ENCODE measurements around the gene TMEM184A.

Gene TMEM184A

GRCh38 chr7:1595027-1595426 is 39.0 kb upstream of the TMEM184A start:
- TF ChIP-seq, protein P1, sequence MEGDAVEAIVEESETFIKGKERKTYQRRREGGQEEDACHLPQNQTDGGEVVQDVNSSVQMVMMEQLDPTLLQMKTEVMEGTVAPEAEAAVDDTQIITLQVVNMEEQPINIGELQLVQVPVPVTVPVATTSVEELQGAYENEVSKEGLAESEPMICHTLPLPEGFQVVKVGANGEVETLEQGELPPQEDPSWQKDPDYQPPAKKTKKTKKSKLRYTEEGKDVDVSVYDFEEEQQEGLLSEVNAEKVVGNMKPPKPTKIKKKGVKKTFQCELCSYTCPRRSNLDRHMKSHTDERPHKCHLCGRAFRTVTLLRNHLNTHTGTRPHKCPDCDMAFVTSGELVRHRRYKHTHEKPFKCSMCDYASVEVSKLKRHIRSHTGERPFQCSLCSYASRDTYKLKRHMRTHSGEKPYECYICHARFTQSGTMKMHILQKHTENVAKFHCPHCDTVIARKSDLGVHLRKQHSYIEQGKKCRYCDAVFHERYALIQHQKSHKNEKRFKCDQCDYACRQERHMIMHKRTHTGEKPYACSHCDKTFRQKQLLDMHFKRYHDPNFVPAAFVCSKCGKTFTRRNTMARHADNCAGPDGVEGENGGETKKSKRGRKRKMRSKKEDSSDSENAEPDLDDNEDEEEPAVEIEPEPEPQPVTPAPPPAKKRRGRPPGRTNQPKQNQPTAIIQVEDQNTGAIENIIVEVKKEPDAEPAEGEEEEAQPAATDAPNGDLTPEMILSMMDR (IDR thresholded peaks at IDR 0.05; ENCODE audit: extremely low read depth, insufficient read depth, missing control alignments): no peak
- in situ Hi-C loops (cut with MboI; ENCODE audit: low pct_unique_long_range_greater_than_20kb, low sequenced_read_pairs, unreplicated experiment): loop anchor here (25.0 kb wide), 1 partner anchor 617 kb away; no protein-coding TSS in a partner anchor

GRCh38 chr7:1593904-1594421 is 38.0 kb upstream of the TMEM184A start:
- in situ Hi-C loops (cut with MboI; ENCODE audit: low pct_unique_long_range_greater_than_20kb, low sequenced_read_pairs, unreplicated experiment): loop anchor here (25.0 kb wide), 1 partner anchor 618 kb away; no protein-coding TSS in a partner anchor
- DNase-seq (ENCODE audit: low spot score): no peak
- TF ChIP-seq, protein P1 (IDR thresholded peaks at IDR 0.05; ENCODE audit: extremely low read depth, insufficient read depth, missing control alignments): no peak

More at GRCh38 chr7:1595027-1595426, 39.0 kb upstream of the TMEM184A start:
- DNase-seq (ENCODE audit: low spot score): no peak

- in situ Hi-C loops (cut with MboI; ENCODE audit: low pct_unique_long_range_greater_than_20kb, low sequenced_read_pairs, unreplicated experiment): loop anchor here (25.0 kb wide), 1 partner anchor 619 kb away; no protein-coding TSS in a partner anchor
- no peak for DNase-seq (ENCODE audit: low spot score)
- TF ChIP-seq, protein P1 (IDR thresholded peaks at IDR 0.05; ENCODE audit: extremely low read depth, insufficient read depth, missing control alignments): peak; percentile 42
These were observed 37.3 kb upstream of the TMEM184A start for GRCh38 chr7:1593091-1593866.

- DNase-seq (ENCODE audit: low spot score): no peak
- TF ChIP-seq, protein P1 (IDR thresholded peaks at IDR 0.05; ENCODE audit: extremely low read depth, insufficient read depth, missing control alignments): no peak
- in situ Hi-C loops (cut with MboI; ENCODE audit: low pct_unique_long_range_greater_than_20kb, low sequenced_read_pairs, unreplicated experiment): loop anchor here (25.0 kb wide), 1 partner anchor 620 kb away; no protein-coding TSS in a partner anchor
These were observed 36.4 kb upstream of the TMEM184A start for GRCh38 chr7:1592299-1592871.

DNA sequence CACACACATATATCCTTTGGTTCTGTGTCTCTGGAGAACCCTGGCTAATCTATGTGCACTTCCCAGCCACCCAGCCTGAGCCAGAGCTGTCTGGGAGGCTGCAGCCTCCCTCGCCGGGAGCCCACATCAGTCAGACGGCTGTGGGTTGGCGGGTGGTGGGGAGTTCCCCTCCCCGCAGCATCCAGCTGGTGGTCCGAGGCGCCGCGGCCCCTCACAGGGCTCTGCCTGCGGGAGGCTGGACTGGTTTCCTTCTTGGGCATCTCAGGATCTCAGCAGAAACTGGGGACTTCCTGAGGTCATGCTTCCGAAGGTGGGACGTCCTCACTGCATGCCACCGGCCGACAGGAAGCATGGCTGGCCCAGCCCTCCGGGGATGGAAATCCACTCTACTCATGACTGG is 35.9 kb upstream of the TMEM184A start:
- in situ Hi-C loops (cut with MboI; ENCODE audit: low pct_unique_long_range_greater_than_20kb, low sequenced_read_pairs, unreplicated experiment): loop anchor here (25.0 kb wide), 1 partner anchor 620 kb away; no protein-coding TSS in a partner anchor
- TF ChIP-seq, protein P1 (IDR thresholded peaks at IDR 0.05; ENCODE audit: extremely low read depth, insufficient read depth, missing control alignments): no peak

DNA sequence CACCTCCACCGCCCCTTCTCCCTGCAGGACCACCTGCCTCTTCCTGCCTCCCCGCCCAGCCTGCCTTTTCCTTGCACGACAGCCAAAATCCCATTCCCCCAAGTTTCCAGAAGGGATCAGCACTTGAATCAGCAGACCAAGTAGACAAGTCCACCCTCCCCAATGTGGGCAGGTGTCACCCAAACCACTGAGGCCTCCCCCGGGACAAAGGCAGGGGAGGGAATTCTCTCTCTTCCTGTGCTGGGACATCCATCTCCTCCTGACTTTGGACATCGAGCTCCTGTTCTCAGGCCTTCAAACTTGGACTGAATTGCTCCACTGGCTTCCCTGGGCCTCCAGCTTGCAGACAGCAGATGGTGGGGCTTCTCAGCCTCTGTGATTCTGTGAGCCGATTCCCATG is 35.4 kb upstream of the TMEM184A start:
- TF ChIP-seq, protein P1 (IDR thresholded peaks at IDR 0.05; ENCODE audit: extremely low read depth, insufficient read depth, missing control alignments): no peak
- no peak for DNase-seq (ENCODE audit: low spot score)
- in situ Hi-C loops (cut with MboI; ENCODE audit: low pct_unique_long_range_greater_than_20kb, low sequenced_read_pairs, unreplicated experiment): loop anchor here (25.0 kb wide), 1 partner anchor 621 kb away; no protein-coding TSS in a partner anchor

More for the DNA sequence above, 35.9 kb upstream of the TMEM184A start:
- DNase-seq (ENCODE audit: low spot score): no peak

Measured in GM13977 (cell line).